Left hindlimb (tissue), 1 donor: ENCODE data around the gene PCDHGA8.
"Not testable (repeated sequence)": the region's sequence is repeated elsewhere in the genome, so short reads cannot be mapped to it uniquely, and the experiment has no call there.

ENCODE experiments used
- DNase-seq: peaks from one replicate; pipeline ENCODE4 v3.0.0-alpha.2; 2018

PCDHGA8 gene

DNA sequence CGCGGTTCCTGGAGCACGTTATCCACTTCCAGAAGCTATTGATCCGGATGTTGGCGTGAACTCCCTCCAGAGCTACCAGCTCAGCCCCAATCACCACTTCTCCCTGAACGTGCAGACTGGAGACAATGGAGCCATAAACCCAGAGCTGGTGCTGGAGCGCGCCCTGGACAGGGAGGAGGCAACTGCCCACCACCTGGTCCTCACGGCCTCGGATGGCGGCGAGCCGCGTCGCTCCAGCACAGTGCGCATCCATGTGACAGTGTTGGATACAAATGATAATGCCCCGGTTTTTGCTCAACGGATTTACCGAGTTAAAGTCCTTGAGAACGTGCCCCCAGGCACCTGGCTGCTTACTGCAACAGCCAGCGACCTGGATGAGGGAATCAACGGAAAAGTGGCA, 11.0 kb downstream of the PCDHGA8 start:
- DNase-seq, result no peak

DNA sequence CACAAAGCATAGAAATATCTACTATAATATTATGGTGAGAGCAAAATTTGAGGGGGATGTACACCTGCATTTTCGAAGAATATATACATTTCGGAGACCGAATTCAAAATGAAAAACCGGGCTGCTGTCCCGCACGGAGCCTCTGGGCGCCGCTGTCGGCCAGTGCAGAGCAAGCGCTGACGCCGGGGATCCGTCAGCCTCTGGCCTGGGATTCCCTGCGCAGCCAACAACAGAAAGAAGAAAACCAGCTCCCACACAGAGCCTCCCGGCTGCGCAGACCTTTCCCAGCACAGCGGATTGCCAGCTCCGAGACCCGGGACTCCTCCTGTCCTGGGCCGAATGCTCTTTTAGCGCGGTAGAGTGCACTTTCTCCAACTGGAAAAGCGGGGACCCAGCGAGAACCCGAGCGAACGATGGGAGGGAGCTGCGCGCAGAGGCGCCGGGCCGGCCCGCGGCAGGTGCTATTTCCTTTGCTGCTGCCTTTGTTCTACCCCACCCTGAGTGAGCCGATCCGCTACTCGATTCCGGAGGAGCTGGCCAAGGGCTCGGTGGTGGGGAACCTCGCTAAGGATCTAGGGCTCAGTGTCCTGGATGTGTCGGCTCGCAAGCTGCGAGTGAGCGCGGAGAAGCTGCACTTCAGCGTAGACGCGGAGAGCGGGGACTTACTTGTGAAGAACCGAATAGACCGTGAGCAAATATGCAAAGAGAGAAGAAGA, 15.5 kb downstream of the PCDHGA8 start, which contains the start of gene PCDHGB6:
Gene PCDHGB6, plus strand, starts transcription at position 232 of the 716 bp plus-strand sequence. Its CDS starts 182 bp downstream, at position 414.
- DNase-seq, result not testable (repeated sequence)

GRCh38 chr5:141409598-141410306, 17.3 kb downstream of the PCDHGA8 start:
- DNase-seq, result no peak

GRCh38 chr5:141411575-141411974, 19.1 kb downstream of the PCDHGA8 start:
- DNase-seq, result no peak

DNA sequence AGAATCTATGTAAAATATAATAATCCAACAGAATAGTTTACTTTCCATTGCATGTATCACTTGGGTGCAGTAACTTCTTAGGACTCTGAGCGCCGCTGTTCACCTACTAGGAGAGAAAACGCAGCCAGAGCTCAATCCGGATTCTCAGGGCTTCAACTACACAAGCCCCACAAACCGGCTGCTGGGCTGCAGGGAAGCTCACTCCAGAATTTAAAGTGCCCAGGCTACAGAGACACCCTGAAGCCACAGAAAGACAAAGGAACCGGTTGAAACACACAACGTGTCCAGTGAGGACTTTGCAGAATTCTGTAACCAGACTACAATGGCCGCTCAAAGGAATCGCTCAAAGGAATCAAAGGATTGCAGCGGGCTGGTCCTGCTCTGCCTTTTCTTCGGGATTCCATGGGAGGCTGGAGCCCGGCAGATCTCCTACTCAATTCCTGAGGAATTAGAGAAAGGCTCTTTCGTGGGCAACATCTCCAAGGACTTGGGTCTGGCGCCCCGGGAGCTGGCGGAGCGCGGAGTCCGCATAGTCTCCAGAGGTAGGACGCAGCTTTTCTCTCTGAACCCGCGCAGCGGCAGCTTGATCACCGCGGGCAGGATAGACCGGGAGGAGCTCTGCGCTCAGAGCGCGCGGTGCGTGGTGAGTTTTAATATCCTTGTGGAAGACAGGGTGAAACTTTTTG, 20.6 kb downstream of the PCDHGA8 start, which contains the start of gene PCDHGA10:
Gene PCDHGA10, plus strand, starts transcription at position 134 of the 686 bp plus-strand sequence. Its CDS starts 189 bp downstream, at position 323.
- no peak for DNase-seq

DNA sequence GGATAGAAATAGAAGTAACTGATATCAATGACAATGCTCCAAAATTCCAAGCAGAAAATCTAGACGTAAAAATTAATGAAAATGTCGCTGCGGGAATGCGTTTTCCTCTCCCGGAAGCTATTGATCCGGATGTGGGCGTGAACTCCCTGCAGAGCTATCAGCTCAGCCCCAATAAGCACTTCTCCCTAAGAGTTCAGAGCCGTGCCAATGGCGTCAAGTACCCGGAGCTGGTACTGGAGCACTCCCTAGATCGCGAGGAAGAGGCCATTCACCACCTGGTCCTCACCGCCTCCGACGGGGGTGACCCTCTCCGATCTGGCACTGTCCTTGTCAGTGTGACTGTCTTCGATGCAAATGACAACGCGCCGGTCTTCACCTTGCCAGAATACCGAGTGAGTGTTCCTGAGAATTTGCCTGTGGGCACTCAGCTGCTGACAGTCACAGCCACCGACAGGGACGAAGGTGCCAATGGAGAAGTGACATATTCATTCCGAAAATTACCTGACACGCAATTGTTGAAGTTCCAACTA, 21.2 kb downstream of the PCDHGA8 start:
- no peak for DNase-seq

- not testable (repeated sequence) for DNase-seq
Measured at GRCh38 chr5:141414548-141415274, 22.3 kb downstream of the PCDHGA8 start.

DNA sequence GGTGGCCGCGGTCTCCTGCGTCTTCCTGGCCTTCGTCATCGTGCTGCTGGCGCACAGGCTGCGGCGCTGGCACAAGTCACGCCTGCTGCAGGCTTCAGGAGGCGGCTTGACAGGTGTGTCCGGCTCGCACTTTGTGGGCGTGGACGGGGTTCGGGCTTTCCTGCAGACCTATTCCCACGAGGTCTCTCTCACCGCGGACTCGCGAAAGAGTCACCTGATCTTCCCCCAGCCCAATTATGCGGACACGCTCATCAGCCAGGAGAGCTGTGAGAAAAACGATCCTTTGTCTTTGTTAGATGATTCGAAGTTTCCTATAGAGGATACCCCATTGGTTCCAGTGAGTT, 22.8 kb downstream of the PCDHGA8 start:
- DNase-seq, result not testable (repeated sequence)

- DNase-seq, result peak; percentile 66
Measured at GRCh38 chr5:141417494-141418172, 25.2 kb downstream of the PCDHGA8 start, which contains the start of gene PCDHGB7. TSS of gene PCDHGB7 (plus strand) at chr5:141417677. CDS start at chr5:141417860, 183 bp downstream.

DNA sequence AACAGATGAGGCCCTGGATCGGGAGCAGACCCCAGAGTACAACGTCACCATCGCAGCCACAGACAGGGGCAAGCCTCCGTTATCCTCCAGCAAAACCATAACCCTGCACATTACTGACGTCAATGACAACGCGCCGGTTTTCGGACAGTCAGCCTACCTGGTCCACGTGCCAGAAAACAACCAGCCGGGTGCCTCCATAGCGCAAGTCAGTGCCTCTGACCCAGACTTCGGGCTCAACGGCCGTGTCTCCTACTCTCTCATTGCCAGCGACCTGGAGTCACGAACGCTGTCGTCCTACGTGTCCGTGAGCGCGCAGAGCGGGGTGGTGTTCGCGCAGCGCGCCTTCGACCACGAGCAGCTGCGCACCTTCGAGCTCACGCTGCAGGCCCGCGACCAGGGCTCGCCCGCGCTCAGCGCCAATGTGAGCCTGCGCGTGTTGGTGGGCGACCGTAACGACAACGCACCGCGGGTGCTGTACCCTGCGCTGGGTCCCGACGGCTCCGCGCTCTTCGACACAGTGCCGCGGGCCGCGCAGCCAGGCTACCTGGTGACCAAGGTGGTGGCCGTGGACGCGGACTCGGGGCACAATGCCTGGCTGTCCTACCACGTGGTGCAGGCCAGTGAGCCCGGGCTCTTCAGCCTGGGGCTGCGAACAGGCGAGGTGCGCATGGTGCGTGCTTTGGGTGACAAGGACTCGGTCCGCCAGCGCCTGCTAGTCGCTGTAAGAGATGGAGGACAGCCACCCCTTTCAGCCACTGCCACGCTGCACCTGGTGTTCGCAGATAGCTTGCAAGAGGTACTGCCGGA, 26.8 kb downstream of the PCDHGA8 start:
- DNase-seq, result no peak

- DNase-seq, result no peak
Measured at GRCh38 chr5:141420855-141421488, 28.5 kb downstream of the PCDHGA8 start, which contains the start of gene PCDHGA11. TSS of gene PCDHGA11 (plus strand) at chr5:141421051. CDS start at chr5:141421228, 177 bp downstream.

DNA sequence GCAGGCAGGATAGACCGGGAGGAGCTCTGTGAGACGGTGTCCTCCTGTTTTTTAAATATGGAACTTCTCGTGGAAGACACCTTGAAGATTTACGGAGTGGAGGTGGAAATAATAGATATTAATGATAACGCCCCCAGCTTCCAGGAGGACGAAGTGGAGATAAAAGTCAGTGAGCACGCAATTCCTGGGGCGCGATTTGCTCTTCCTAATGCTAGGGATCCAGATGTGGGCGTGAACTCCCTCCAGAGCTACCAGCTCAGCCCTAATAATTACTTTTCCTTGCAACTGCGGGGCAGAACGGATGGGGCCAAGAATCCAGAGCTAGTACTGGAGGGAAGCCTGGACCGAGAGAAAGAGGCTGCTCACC, 29.0 kb downstream of the PCDHGA8 start:
- no peak for DNase-seq

GRCh38 chr5:141422742-141423291, 30.4 kb downstream of the PCDHGA8 start:
- no peak for DNase-seq

DNA sequence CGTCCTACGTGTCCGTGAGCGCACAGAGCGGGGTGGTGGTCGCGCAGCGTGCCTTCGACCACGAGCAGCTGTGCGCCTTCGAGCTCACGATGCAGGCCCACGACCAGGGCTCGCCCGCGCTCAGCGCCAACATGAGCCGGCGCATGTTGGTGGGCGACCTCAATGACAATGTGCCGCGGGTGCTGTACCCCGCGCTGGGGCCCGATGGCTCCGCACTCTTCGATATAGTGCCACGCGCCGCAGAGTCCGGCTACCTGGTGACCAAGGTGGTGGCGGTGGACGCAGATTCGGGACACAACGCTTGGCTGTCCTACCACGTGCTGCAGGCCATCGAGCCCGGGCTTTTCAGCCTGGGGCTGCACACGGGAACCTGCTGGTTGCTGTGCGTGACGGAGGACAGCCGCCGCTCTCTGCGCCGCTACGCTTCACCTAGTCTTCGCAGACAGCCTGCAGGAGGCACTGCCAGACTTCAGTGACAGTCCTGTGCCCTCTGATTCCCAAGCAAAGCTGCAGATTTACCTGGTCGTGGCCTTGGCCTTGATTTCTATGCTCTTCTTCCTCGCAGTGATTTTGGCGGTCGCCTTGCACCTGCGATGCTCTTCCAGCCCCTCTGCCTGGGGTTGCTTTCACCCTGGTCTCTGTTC, 35.5 kb downstream of the PCDHGA8 start:
- DNase-seq, result no peak

GRCh38 chr5:141430332-141431113, 38.1 kb downstream of the PCDHGA8 start, which contains the start of gene PCDHGA12:
TSS of gene PCDHGA12 (plus strand) at chr5:141430507. CDS start at chr5:141430760, 253 bp downstream.
- peak; percentile 48 for DNase-seq

- no peak for DNase-seq
Measured at GRCh38 chr5:141431286-141431685, 38.9 kb downstream of the PCDHGA8 start.

GRCh38 chr5:141432308-141432707, 39.9 kb downstream of the PCDHGA8 start:
- DNase-seq, result not testable (repeated sequence)

DNA sequence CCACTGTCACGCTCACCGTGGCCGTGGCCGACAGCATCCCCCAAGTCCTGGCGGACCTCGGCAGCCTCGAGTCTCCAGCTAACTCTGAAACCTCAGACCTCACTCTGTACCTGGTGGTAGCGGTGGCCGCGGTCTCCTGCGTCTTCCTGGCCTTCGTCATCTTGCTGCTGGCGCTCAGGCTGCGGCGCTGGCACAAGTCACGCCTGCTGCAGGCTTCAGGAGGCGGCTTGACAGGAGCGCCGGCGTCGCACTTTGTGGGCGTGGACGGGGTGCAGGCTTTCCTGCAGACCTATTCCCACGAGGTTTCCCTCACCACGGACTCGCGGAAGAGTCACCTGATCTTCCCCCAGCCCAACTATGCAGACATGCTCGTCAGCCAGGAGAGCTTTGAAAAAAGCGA, 40.3 kb downstream of the PCDHGA8 start:
- not testable (repeated sequence) for DNase-seq

DNA sequence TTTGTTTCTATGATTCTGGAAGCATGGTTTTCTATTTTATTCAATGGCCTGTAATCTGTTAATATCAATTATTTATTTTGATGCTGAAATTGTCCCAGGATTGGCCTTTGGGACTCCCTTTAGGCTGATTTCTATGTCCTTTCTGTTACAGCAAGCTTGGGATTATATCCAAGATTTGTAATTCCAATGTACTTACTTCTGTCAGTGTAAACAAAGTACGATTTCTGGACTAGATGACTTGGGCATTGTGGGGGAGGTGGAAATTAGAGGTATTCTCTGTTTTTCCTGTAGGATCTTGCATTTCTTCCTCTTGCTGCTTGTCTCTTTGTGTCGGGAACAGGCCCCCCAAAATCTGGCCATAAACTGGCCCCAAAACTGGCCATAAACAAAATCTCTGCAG, 41.6 kb downstream of the PCDHGA8 start:
- DNase-seq, result no peak
